GM19463 (cell line): ENCODE measurements around the gene SERPINB1.
"Not testable (repeated sequence)": the region's sequence is repeated elsewhere in the genome, so short reads cannot be mapped to it uniquely, and the experiment has no call there.

ENCODE experiments used
- ATAC-seq: cut with Tn5 transposase; IDR thresholded peaks from one replicate; pipeline ENCODE4 v1.9.1; 2021; ENCODE audit warnings: mild to moderate bottlenecking, moderate library complexity; ENCODE audit not compliant: unreplicated experiment

SERPINB1 gene

DNA sequence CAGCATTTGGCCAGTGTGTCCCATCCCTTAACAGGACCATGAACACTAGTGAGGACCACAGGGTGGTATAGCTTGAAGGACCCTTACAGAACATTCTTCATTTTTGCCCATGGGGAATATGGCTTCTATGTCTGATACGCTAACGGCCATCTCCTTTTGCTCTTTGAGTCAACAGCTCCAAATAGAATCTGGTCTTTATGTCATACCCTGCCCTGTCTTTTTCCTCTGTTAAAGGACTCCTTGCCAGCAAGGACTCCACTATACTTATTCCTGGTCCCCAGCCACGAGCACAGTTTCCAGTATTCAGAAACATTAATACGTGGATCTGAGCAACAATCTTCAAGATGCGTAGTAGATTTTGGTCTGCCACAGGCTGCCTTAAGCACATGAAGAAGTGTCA is 22.5 kb downstream of the SERPINB1 start:
- no peak for ATAC-seq

DNA sequence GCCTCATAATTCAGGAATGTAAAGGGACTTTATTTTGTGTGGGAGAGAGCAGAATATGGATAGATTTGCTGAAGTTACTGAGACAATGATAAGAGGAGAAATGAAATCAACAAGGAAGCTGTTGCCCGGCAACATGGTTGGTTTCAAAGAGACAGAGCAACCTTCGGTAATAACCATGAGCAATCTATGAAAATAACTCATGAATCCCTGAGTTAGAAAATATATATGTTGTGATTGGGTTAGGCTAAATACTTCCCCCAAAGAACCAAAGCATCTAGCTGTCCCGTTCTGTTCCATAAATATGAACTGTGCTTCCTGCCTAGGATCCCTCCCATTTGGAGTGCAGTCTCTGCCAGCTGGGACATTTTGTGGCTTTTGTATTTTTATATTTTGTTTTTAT is 23.1 kb downstream of the SERPINB1 start:
- ATAC-seq = no peak

DNA sequence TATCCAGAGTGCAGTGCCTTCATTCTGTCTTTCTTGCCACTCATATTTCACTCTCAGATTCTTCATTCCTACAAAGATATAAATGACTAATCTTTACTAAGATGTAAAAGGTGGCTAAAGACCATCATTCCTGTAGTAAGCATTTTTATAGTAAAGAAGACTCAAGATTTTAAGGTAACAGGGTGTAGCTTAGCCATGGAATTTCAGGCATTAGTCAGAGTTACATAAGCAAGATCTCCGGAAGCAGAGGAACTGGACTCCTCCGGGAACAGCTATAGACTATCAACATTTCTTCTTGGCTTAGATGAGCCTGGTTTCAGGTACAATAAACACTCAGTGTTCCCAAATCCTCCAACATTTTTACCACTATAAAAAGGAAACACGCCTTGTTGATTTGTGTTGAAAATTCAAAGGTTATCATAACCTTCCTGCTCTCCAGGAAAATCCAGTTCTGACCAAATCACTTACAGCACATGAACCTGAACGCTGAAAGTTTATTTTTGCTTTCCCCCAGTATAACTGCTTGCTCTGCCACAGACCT is 23.7 kb downstream of the SERPINB1 start:
- ATAC-seq = no peak

DNA sequence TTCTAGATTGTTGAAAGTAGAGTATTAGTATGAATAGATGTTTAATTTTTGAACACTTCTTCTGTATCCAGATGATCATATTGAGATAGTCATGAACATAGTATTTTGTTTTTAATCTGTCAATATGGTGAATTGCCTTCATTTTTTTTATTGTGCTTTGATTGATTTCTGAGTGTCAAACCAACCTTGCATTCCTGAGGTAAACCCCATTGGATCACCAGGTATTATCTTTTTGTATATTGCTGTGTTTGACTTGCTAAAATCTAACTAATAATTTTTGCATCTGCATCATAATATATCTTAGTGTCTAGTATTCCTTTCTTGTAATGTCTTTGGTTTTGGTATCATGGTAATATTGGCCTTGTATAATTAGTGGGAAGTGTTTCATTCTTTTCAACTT is 25.5 kb downstream of the SERPINB1 start:
- no peak for ATAC-seq

DNA sequence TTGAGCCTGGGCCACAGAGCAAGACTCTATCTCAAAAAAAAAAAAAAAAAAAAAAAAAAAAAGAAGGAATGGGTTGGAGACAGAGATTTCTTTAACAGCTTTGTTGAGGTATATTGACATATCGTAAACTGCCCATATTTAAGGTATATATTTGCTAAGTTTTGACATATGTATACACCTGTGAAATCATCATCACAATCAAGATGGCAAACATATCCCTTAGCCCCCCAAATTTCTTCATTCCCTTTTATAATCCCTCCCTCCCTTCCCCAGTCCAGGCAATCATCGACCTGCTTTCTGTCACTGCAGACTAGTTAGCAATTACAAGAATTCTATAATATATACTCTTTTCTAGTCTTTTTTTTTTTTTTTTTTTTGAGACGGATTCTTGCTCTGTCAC is 29.0 kb downstream of the SERPINB1 start:
- ATAC-seq = no peak

DNA sequence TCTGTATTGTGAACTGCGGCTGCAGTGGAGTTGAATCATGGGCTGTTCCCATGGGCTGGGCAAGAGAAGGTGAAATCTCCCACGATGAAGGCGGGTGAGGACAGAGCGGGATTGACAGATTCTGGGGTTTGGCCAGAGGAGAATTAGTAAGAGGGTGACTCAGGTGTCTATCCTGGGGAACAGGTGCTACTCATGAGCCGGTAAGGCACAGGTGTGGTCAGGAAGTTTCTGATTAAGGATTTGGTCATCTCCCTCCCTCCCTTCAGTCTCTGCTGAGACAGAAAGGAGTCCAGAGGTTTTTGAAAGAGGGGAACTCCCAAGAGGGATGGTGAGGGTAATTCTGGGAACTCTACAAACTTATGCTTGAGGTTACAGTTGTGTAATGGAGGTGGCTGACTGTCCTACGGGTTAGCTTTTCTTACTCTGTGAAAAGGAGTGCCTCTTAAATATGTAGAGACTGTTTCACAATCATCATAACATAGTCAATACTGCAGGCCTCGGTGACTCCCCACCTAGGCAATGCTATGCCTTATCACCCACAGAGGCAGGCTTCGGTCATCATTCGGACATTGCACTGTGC is 31.5 kb downstream of the SERPINB1 start:
- ATAC-seq = no peak

DNA sequence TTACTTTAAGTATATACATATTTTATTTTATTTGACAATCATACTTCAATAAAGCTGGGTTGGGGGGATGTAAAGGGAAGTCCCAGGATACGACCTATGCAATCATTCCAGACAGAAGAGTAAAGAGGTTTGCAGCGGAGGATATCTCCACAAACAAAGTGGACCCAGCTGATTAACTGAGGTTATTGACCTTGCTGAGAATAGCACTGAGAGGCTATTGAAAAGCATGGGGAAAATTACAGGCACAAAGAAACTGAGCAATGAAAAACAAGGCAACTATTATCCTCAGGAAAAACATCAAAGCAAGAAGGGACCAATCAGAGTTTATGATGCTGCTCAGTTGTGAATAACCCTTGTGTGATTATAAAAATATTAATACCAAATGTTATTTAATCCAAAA is 32.6 kb downstream of the SERPINB1 start:
- ATAC-seq = no peak

DNA sequence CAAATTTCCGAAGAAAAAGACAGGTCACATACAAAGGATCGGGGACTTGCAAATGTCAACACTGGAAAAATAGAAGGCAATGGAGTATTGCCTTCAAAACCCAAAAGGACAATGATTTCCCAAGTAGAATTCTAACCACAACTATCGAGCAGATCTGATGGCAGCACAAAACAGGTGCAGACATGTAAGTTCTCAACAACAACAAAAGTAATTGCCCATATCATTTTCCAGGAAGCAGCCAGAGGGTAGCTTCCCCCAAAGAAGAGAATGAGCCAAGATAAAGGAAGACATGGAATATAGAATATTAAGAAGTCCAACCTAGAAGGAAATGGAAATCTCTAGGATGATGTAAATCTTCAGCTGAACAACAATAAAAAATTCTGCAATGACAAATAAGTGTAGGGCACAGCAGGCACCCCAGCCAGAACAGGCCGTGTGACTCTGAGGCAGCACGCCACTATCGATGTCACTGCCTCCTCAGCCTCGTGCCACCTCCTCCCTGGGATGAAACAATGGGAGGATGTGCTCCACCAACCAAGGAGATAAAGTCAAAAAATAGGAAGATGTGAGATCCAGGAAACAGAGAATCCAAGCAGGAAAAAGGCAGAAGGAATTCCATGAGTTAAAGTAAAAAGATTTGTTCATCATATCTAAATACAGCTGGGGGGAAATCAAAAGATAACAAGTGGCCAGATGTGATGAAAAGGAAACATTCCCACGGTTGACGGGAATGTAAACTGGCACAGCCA is 34.1 kb downstream of the SERPINB1 start:
- ATAC-seq = no peak

DNA sequence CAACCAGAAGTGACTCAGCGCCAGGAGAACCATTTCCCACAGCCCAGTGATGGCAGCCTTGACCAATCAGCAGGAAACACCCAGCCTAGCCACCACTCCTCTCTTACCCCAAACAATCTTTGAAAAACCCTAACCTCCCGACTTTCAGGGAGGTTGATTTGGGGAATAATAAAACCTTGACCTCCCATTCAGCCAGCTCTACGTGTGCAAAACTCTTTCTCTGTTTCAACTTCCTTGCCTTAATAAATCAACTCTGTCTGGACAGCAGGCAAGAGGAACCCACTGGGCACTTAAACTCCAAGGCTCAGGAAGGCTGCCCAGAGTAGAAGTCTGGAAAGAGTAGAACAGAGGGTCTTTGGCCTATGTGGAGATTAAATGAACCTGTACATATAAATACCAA is 35.0 kb downstream of the SERPINB1 start:
- ATAC-seq = no peak

DNA sequence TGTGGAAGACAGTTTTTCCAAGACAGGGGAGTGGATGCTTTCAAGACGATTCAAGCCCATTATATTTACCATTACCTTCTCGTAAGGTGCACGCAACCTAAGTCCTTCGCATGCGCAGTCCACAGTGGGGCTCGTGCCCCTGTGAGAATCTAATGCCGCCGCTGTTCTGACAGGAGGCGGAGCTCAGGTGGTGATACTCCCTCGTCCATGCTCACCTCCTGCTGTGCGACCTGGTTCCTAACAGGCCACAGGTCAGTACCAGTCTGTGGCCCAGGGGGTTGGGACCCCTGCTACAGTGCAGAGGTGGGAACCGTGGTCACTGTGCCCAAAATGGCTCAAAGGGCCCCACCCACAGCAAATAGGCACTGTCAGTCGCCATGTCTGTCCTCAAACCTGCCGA is 36.6 kb downstream of the SERPINB1 start:
- ATAC-seq = no peak

DNA sequence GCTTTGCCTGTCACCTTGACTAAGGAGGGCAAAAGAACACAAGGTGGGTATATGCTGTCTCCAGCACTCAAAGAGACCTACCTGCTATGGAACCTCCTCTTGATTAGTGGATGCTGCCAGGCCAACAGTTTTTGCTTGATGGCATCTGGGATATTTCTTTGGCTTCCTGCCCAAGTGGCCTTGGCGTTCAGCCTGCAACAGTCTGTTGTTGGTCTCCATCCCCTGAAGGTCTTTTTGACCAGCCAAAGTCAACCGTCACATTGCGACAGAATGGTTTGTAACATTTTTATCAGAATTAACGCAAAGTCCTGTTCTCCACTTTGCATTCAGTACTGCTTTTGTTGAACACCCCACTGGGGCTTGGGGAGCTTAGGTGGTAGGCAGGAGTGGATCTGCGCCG is 37.1 kb downstream of the SERPINB1 start:
- ATAC-seq = no peak

DNA sequence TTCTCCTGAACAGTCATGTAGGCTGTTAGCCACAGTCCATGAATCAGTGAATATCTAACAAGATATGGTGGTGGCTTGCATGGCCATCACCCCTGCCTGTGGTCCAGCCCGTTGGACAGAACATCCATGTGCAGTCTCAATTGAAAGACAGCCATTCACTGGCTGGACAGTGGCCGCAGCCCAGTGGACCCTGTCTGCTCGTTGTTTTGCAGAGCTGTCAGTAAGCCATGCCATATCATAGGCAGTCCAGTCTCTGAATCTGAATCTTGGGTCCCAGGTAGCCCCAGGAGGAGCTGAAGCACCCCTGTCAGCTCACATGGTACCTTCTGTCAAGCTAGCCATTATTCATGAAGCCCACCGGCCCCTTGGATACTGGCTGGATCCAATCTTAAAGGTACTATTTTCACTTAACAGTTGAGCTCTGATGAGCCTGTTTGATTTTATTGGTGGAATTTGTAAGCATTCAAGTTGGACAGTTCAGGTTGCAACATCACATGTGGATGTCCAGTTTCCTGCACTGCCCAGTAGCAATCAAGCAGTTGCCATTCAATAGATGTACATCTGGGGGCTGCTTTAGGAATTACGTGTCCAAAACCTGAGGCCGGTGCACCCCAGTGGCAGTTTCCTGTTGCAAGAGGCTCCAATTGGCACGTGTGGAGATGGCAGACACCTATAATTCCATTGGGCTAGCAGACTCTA is 37.8 kb downstream of the SERPINB1 start:
- ATAC-seq = no peak

DNA sequence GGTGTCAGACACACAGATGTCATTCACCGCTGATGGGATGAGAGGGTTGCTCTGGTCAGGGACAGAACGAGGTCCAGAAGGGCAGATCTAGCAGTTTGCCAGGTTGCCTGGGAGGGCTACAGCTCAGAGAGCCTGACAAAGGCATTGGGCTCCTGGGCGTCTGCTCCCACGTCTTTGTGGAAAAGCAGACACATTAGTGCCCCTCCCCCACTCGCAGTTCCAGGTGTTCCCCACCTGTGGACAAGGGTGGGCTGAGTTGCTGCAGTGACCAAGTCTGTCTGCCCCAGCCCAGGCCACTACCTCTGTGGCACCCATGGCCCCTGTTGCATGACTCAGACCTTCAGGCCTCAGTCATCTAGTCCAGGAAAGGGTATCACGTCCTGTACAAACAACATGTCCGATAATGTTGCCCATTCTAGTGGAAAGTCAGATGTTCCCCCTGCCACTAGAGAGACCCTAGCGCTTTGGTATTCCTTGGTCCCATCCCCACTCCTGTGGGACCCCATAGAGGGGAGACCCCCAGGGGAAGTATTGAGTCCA is 39.1 kb downstream of the SERPINB1 start:
- ATAC-seq = no peak

DNA sequence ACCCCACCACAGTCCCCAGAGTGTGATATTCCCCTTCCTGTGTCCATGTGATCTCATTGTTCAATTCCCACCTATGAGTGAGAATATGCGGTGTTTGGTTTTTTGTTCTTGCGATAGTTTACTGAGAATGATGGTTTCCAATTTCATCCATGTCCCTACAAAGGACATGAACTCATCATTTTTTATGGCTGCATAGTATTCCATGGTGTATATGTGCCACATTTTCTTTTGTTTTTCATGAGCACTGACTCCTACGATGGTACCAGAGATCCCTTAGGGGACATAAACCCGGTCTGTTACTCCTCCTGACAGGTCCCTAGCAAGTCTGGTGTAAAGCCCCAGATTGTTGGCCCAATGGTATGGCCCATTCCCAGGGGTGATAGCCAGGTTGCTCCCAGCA is 40.0 kb downstream of the SERPINB1 start:
- ATAC-seq = not testable (repeated sequence)

DNA sequence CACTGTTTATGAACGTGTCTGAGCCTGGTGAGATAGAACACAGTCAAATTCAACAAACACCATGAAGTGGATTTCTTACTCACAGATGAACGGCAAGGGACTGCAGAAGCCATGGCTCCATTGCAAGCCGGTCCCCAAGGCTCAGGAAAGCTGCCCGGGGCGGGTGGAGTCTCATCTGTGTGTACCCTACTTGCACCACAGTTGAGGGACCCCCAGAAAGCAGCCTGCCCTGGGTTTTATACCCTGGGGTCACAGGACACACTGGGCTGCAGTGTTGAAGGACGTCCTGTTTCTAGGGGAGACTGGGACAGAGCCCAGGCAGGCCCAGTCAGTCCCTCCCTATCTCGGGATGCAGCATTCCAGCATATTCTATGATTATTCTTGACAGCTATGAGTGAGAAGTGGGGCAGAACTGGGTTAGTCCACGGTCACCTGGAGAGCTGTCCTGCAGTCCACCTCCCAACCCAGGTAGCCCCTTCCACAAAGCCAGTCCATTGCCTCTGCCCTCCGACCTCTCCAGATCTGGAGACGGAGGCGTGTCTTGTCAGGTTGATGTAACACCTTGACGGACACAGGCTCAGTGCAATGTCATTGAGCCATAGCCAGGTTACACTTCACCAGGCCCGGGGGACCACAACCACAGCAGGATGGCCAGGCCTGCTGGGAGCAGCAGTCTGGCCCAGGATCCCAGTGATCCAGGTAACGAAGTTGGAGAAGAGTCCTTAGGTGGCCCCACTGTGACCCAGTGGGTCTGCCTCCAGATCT is 40.9 kb downstream of the SERPINB1 start:
- ATAC-seq = no peak

DNA sequence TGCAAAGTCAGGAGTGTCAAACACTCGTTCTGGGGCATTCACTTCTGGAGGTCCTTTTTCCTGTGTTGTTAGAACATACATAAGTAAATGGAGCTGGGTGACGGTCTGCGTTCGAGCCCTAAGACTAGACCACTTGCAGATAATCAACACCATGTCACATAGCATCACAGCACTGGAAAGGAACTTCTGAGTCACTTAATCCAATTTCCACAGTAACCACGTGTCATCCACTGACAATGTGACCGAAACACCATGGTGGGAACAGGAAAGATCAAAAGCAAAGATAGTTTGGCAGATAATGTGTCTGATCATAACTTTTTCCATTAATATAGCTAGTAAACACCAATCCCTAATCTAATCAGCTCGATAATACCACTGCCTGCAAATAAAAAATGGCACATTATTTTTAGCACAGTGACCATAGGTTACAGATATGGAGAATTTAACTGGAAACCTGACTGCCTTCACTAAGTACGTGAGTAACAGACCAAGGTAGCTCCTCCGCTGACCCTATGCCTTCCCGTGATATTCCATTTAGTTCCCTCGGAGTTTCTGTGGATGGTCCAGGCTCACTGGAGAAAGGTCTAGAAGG is 41.6 kb downstream of the SERPINB1 start:
- no peak for ATAC-seq

DNA sequence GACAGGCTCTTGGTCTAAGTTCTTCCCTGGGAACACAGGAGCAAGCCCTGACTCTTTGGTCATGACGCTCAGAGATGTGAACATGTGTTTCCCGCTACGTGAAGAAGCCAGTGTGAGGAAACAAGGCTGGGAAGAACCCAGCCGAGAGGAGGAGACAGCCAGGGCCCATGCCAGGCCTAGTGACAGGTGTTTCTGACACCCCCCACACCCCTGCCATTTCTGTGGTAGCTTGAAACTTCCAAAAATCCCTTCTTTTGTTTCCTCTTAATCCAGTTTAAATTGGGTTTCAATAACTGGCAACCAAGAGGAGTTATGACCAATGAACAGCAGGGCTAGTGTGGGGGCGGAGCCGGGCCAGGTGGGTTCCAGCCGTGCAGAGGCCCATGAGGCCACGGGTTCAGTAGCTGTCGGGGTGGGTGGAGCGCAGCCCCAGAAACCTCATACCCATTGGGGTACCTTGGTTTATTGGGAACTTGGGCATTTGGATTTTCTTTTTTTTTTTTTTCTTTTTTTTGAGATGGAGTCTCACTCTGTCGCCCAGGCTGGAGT is 43.0 kb downstream of the SERPINB1 start:
- no peak for ATAC-seq

DNA sequence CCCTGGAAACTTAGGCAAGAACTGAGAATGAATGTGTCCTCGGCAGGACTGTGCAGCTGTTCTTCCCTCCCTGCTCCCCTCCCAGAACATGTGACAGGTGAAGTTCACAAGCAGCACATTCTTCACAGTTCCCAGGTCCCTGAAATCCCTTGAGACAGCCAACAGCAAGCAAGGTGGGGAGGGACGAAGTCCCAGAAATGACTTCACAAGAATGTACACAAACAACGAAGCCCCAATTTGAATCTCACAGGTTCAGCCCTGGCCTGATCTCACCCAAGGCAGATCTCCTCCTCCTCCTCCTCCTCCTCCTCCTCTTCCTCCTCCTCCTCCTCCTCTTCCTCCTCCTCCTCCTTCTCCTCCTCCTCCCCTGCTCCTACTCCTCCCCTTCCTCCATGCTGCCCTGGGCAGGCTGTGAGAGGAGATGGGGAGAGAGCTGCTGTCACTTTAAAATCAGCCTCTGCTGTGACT is 44.1 kb downstream of the SERPINB1 start:
- ATAC-seq = no peak

DNA sequence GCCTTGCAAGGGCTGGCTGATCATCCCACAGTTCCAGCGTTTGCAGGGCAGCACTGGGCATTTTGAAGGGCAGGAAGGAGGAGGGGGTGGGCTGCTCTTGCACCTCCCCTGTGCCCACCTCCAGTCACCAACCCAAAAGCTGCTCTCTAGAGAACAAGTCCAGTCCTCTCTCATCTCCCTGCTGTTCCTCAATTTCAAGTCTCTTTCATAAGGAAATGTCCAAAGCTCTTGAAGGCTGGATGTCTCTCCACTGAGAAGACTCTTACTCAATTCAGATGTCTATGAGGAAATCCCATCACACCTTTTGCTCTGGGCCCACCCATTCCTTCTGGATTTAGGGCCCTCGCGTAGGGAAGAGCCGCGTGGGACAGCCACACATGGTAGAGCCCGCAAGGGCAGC is 44.8 kb downstream of the SERPINB1 start:
- no peak for ATAC-seq

DNA sequence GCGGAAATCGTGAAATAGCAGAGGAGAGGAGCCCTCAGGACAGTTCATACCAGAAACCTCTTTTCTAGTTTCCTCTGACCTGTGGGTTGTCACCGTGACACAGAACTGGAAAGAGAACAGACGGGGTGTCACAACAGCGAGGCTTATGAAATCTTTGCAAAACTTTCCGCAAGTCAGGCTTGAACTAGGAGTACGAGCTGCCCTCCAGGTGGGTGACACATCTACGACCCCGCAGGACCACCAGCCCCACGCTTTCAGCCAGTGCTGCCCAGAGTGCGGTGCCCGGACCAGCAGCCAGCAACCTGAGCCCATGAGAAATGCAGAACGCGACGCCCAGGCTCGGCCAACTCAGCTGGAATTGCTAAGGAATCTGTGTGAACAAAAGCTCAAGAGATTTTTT is 45.7 kb downstream of the SERPINB1 start:
- no peak for ATAC-seq
